Measurements from ENCODE around the gene SLC39A10.
A peak's percentile ranks its signal among the peaks of the same experiment; 100 is the strongest.

Gene SLC39A10, protein sequence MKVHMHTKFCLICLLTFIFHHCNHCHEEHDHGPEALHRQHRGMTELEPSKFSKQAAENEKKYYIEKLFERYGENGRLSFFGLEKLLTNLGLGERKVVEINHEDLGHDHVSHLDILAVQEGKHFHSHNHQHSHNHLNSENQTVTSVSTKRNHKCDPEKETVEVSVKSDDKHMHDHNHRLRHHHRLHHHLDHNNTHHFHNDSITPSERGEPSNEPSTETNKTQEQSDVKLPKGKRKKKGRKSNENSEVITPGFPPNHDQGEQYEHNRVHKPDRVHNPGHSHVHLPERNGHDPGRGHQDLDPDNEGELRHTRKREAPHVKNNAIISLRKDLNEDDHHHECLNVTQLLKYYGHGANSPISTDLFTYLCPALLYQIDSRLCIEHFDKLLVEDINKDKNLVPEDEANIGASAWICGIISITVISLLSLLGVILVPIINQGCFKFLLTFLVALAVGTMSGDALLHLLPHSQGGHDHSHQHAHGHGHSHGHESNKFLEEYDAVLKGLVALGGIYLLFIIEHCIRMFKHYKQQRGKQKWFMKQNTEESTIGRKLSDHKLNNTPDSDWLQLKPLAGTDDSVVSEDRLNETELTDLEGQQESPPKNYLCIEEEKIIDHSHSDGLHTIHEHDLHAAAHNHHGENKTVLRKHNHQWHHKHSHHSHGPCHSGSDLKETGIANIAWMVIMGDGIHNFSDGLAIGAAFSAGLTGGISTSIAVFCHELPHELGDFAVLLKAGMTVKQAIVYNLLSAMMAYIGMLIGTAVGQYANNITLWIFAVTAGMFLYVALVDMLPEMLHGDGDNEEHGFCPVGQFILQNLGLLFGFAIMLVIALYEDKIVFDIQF

GRCh38 chr2:195656859-195657633 lies at the start of gene SLC39A10:
Gene SLC39A10 (plus strand): TSS chr2:195657226. CDS start chr2:195680043, 22,817 bp downstream.
- DNase-seq (ENCODE audit: low read depth, low spot score) = peak; percentile 93

DNA sequence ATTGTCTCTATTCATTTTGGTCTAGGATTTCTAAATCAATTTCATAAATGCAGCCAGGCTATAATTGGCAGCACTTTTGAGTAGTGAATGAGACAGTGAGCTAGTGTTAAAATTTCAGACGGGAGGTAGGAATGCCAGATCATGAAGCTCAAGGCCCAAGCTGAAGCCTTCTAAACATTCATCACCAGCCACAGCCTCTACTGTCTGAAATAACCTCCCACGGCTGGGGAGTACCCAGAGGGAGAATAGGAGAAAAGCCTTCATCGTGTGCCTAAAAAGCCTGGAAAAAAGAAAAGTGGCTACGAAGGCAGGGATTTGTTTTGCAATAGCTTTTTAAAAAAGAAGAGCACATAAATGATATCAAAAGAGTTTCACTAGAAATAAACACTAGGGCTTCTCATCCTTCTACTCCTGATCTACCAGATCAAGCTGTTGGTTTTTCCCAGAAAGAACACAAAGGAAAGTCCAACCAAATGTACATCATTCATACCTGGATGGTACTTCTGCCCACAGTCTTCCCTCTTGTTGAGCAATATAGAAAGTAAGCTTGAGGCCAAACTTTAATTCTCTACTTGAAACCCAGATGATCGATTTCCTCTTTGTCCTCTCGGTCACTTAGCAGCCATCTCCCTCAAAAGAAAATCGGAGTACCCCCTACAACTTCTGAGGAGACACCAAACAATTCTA lies 48.1 kb upstream of the SLC39A10 start:
- DNase-seq (ENCODE audit: low read depth, low spot score) = no peak

- no peak for DNase-seq (ENCODE audit: low read depth, low spot score)
Measured at GRCh38 chr2:195610717-195611116, 46.3 kb upstream of the SLC39A10 start.

GRCh38 chr2:195612611-195613495 lies 44.2 kb upstream of the SLC39A10 start:
- DNase-seq (ENCODE audit: low read depth, low spot score) = no peak

- no peak for DNase-seq (ENCODE audit: low read depth, low spot score)
Measured at GRCh38 chr2:195613922-195614321, 43.1 kb upstream of the SLC39A10 start.

DNA sequence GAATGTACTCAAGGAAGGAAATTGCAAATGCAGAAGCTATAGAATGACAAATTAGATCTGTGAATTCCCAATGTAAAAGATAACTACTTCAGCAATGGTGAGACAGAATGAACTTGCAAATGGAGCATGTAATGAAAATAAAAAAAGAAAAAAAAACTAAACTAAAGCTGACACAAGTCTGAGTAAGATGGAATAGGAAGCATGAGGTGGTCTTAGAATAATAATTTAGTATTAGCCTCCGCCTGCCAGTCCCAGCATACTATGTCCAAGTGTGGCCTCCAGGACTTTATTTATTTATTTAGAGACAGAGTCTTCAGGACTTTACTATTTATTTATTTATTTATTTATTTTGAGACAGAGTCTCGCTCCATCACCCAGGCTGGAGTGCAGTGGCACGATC lies 37.4 kb upstream of the SLC39A10 start:
- DNase-seq (ENCODE audit: low read depth, low spot score) = no peak

- DNase-seq (ENCODE audit: low read depth, low spot score) = no peak
Measured at GRCh38 chr2:195620501-195620900, 36.5 kb upstream of the SLC39A10 start.

GRCh38 chr2:195622966-195623365 lies 34.1 kb upstream of the SLC39A10 start:
- no peak for DNase-seq (ENCODE audit: low read depth, low spot score)

DNA sequence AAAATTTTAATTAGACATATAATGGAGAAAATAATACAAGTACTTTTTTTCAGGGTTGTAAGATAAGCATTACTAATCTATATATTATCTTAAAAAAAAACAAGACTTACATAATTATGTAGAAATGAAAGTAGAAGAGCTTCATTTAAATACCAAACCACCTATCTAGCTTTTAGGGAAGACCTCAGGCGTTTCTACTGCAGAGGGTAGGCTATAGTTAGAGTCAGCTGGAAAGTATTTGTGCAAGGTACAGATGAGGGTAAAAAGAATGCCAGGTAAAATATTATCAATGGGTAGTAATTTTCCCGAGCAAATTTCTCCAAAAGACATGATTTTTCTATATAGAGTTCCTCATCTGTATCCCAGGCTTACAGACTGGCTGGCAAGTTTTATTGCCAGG lies 30.5 kb upstream of the SLC39A10 start:
- no peak for DNase-seq (ENCODE audit: low read depth, low spot score)

DNA sequence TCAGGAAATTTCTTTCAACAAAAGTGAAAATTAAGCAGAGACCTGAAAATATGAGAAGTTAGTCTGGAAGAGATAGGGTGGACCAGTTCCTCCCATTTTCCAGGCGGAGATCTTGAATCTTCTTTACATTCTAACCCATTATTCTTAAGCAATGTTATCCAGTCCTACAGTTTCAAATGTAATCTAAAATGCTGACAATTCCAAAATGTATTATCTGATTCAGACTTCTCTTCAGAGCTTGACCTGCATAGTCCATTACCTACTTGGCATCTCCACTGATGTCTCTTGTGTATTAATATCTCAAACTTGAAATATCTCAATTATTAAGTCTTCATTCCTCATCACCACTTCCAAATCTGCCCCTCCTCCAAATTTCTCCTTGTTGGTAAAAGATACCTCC lies 28.4 kb upstream of the SLC39A10 start:
- no peak for DNase-seq (ENCODE audit: low read depth, low spot score)

DNA sequence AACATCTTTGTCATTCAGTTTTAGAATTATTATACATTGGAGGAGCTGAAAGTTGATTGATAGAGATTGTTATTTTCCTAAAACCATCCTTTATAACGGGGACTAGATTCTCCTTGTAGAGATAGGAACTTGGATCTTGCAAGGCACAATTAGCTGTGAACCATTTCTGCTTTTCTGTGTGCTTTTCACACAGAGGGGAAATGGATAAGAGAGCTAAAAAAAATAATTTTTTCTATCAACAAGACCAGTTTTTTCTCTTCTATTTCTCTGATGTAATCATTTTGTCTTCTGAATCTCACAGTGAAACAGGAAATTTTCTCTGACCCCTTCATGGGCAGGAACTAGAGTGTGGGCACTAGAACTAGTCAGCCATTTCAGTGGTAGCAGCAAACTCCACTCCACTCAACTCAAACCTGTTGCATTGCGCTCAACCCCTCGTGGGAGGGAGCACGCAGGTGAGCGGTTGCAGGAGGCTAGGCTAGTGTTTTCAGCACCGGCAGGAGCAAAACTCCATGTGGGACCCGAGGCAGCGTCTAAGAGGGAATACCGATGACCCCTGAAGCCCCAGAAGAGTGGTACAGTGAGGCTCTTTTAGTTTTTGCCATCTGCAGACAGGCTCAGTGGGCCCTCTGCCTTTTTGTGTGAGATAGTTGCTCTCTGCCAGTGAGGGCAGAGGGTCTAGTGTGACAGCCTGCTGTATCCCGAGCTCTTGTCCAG lies 24.0 kb upstream of the SLC39A10 start:
- DNase-seq (ENCODE audit: low read depth, low spot score) = no peak

DNA sequence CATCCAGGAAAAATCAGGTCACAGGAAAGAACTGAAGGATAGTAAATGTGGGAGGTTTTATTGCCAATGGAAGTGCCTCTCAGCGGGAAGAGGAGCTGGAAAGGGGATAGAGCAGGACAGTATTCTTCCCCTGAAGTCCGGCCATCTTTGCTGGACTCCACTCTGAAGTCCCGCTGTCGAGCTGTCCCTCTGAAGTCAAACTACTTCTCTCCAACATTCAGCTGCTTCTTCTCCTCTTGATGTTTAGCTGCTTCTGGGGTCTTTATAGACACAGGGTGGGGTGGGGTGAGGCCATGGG lies 23.5 kb upstream of the SLC39A10 start:
- DNase-seq (ENCODE audit: low read depth, low spot score) = no peak

- no peak for DNase-seq (ENCODE audit: low read depth, low spot score)
Measured at GRCh38 chr2:195633974-195634373, 23.1 kb upstream of the SLC39A10 start.

- DNase-seq (ENCODE audit: low read depth, low spot score) = no peak
Measured at GRCh38 chr2:195636890-195637289, 20.1 kb upstream of the SLC39A10 start.

- DNase-seq (ENCODE audit: low read depth, low spot score) = no peak
Measured at GRCh38 chr2:195638750-195639149, 18.3 kb upstream of the SLC39A10 start.

DNA sequence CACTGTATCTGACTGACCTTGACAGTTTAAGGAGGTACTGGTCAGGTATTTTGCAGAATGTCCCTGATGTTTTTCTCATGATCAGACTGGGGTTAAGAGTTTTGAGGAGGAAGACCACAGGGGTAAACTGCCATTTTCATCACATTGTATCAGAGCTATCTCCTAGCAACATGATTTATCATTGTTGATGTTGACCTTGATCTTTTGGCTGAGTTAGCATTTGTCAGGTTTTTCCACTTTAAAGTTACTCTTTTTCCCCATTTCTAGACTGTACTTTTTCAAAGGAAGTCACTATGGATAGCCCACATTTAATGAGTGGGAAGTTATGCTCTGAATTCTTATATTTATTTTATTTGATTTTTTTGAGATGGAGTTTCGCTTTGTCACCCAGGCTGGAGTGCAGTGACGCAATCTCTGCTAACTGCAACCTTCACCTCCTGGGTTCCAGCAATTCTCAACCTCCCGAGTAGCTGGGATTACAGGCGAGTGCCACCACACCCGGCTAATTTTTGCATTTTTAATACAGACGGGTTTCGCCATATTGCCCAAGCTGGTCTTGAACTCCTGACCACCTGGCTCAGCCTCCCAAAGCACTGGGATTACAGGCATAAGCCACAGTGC lies 17.7 kb upstream of the SLC39A10 start:
- DNase-seq (ENCODE audit: low read depth, low spot score) = no peak

- no peak for DNase-seq (ENCODE audit: low read depth, low spot score)
Measured at GRCh38 chr2:195639959-195640358, 17.1 kb upstream of the SLC39A10 start.

GRCh38 chr2:195642027-195642678 lies 14.9 kb upstream of the SLC39A10 start:
- DNase-seq (ENCODE audit: low read depth, low spot score) = no peak

DNA sequence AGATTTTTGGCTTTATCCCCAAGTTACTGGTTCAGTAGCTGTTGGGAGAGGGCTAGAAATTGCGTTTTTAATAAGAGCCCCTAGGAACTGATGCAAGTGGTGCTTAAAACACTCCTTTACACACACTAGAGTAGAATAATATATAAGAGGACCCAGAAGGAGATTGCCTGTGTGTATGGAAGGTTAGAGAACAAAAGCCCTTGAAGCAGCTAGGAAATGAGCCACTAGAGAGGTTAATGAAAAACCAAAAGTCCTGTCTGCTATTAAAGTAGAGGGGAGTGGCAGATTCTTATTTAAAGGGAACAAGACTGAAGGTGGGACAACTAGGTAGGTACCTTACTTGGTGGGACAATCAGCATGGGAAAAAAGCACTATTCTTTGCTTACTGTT lies 14.4 kb upstream of the SLC39A10 start:
- DNase-seq (ENCODE audit: low read depth, low spot score) = no peak

Measured in activated naive CD8-positive, alpha-beta T cell treated with anti-CD3 and anti-CD28 coated beads, Interleukin-2, amount 50 U/mL, for 16 hours (primary cell).